Uterus (tissue), 4 donors: ENCODE measurements around the gene BSDC1. TPM values are rescaled to one million over a fixed set of nuclear protein-coding genes. Genes with fewer than 3 reads are reported as not detected.
"Not testable (repeated sequence)": the region's sequence is repeated elsewhere in the genome, so short reads cannot be mapped to it uniquely, and the experiment has no call there.

ENCODE experiments used
- DNase-seq, 2 donors: peaks; one replicate each; pipeline ENCODE4 v3.0.0-alpha.2; 2019 to 2020
- H3K27ac ChIP-seq, 2 donors: fragments of 200-600 bp; sonication (generic); 1 replicate in 1 of 2; 2 replicates in 1 of 2; pipeline ENCODE4 v1.5.1; 2016 to 2018
- H3K27me3 ChIP-seq, 2 donors: fragments of 200-600 bp; sonication (generic); one replicate each; pipeline ENCODE4 v1.5.1; 2018 to 2019; ENCODE audit warnings: control low read depth in 1 of 2
- H3K36me3 ChIP-seq, 2 donors: fragments of 200-600 bp; sonication (generic); one replicate each; pipeline ENCODE4 v1.5.1; 2019; ENCODE audit warnings: control low read depth in 1 of 2
- H3K4me1 ChIP-seq, 2 donors: fragments of 200-600 bp; sonication (generic); one replicate each; pipeline ENCODE4 v1.5.1; 2018 to 2019; ENCODE audit warnings: control low read depth in 1 of 2
- H3K4me3 ChIP-seq, 2 donors: fragments of 200-600 bp; sonication (generic); 1 replicate in 1 of 2; 2 replicates in 1 of 2; pipeline ENCODE4 v1.5.1; 2018 to 2019; ENCODE audit warnings: mild to moderate bottlenecking in 1 of 2
- H3K9me3 ChIP-seq, 2 donors: fragments of 200-600 bp; sonication (generic); one replicate each; pipeline ENCODE4 v1.5.1; 2019; ENCODE audit warnings: control low read depth in 1 of 2
- CTCF ChIP-seq, 4 experiments: fragments of 200-600 bp in 2 of 4; fragments of 450-650 bp in 2 of 4; sonication (generic) in 2 of 4; IDR thresholded peaks; one replicate each; pipeline ENCODE4 v1.5.1; 2016 to 2019; ENCODE audit warnings: antibody characterized with exemption in 4 of 4, mild to moderate bottlenecking in 2 of 4, moderate library complexity in 1 of 4
- POLR2A ChIP-seq, 2 donors: fragments of 450-650 bp; IDR thresholded peaks; one replicate each; pipeline ENCODE4 v1.6.1; 2016; ENCODE audit warnings: antibody characterized with exemption in 2 of 2, mild to moderate bottlenecking in 1 of 2, moderate library complexity in 1 of 2
- intact Hi-C: fragments of 100-400 bp; cut with DNase I; formaldehyde crosslinking; loops from one replicate; pipeline ENCODE4 v1.15.1; 2023; ENCODE audit warnings: low total_unique reads
- total RNA-seq, 4 donors: library from RNA; depleted of rRNA in 3 of 4; stranded (reverse); fragments of >200 nt in 3 of 4; gene quantifications; one replicate each; pipeline versions ENCODE4 v1.1.0 to v1.2.4, GENCODE V29; 2014 to 2023
- donor health status: DM: yes; HTN: yes; CAD: no.

The BSDC1 gene
- total RNA-seq, 4 donors from 2014 or later, result 25.9 to 77.4 (median 65.2) TPM

GRCh38 chr1:32361674-32362473, 32.4 kb downstream of the BSDC1 start:
- Histone ChIP-seq H3K9me3 (no peaks in the 10 kb centered on the region), H3K4me1 (peaks cover 0 to 16% of the 10 kb centered on the region in 2 donors), H3K4me3 (peak overlapping the region; percentile 23 to 34), H3K27me3 (no peaks in the 10 kb centered on the region), H3K36me3 (no peaks in the 10 kb centered on the region), H3K27ac (peak overlapping the region; percentile 69 to 74)
- peak; percentile 46 to 66 (median 60) for TF ChIP-seq CTCF (IDR thresholded peaks at IDR 0.05)
- TF ChIP-seq POLR2A (IDR thresholded peaks at IDR 0.05), result peak in 1 of 2 donors; percentile 12
- DNase-seq, result peak; percentile 64 to 69
- intact Hi-C loops, result no loop called here

- TF ChIP-seq CTCF (IDR thresholded peaks at IDR 0.05), result no peak
- TF ChIP-seq POLR2A (IDR thresholded peaks at IDR 0.05), result no peak
- intact Hi-C loops, result no loop called here
- Histone ChIP-seq H3K27ac (peak overlapping the region; percentile 69 to 74), H3K9me3 (no peaks in the 10 kb centered on the region), H3K4me1 (peaks cover 0 to 16% of the 10 kb centered on the region in 2 donors), H3K36me3 (no peaks in the 10 kb centered on the region), H3K27me3 (no peaks in the 10 kb centered on the region), H3K4me3 (no peak overlapping the region)
- peak in 1 of 2 donors; percentile 25 for DNase-seq
These were observed 33.0 kb downstream of the BSDC1 start for GRCh38 chr1:32361308-32361673.

- H3K36me3 ChIP-seq, result no peaks in the 10 kb centered on the region
- no peak overlapping the region for H3K27ac ChIP-seq
- intact Hi-C loops, result no loop called here
- H3K4me1 ChIP-seq, result peaks cover 4 to 29% of the 10 kb centered on the region in 2 donors
- no peaks in the 10 kb centered on the region for H3K27me3 ChIP-seq
- no peak for DNase-seq
- no peaks in the 10 kb centered on the region for H3K9me3 ChIP-seq
- H3K4me3 ChIP-seq, result no peak overlapping the region
- TF ChIP-seq CTCF (IDR thresholded peaks at IDR 0.05), result no peak
These were observed 35.8 kb downstream of the BSDC1 start for GRCh38 chr1:32358435-32358834.

- no peak overlapping the region for H3K27ac ChIP-seq
- H3K9me3 ChIP-seq, result no peaks in the 10 kb centered on the region
- intact Hi-C loops, result no loop called here
- no peaks in the 10 kb centered on the region for H3K36me3 ChIP-seq
- H3K4me1 ChIP-seq, result peaks cover 12 to 34% of the 10 kb centered on the region in 2 donors
- no peak overlapping the region for H3K4me3 ChIP-seq
- DNase-seq, result no peak
- TF ChIP-seq CTCF (IDR thresholded peaks at IDR 0.05) (no peak), POLR2A (IDR thresholded peaks at IDR 0.05) (no peak)
- no peaks in the 10 kb centered on the region for H3K27me3 ChIP-seq
These were observed 36.6 kb downstream of the BSDC1 start for GRCh38 chr1:32357614-32358013.

- H3K9me3 ChIP-seq, result no peaks in the 10 kb centered on the region
- no peaks in the 10 kb centered on the region for H3K36me3 ChIP-seq
- DNase-seq, result no peak
- H3K27ac ChIP-seq, result no peak overlapping the region
- TF ChIP-seq CTCF (IDR thresholded peaks at IDR 0.05), result no peak
- intact Hi-C loops, result no loop called here
- H3K4me3 ChIP-seq, result no peak overlapping the region
- no peaks in the 10 kb centered on the region for H3K27me3 ChIP-seq
- peaks cover 12 to 33% of the 10 kb centered on the region in 2 donors for H3K4me1 ChIP-seq
These were observed 37.8 kb downstream of the BSDC1 start for GRCh38 chr1:32356478-32356877.

GRCh38 chr1:32355778-32356177, 38.5 kb downstream of the BSDC1 start:
- Histone ChIP-seq H3K27ac (peak overlapping the region in 1 of 2 donors; percentile 17), H3K4me1 (peaks cover 12 to 28% of the 10 kb centered on the region in 2 donors)
- H3K9me3 ChIP-seq, H3K36me3 ChIP-seq, intact Hi-C loops, H3K4me3 ChIP-seq, H3K27me3 ChIP-seq, DNase-seq: not testable (repeated sequence)
